Neural cell (in vitro differentiated cells): ENCODE measurements around the gene SLC25A18. TPM values are rescaled to one million over a fixed set of nuclear protein-coding genes. Genes with fewer than 3 reads are reported as not detected.

ENCODE experiments used
- H2AFZ ChIP-seq: fragments of 200-600, 300-800 bp; sonication (generic), shearing (Covaris generic); 2 replicates; pipeline ENCODE4 v1.6.0; 2014; ENCODE audit warnings: low read depth, mild to moderate bottlenecking, antibody characterized with exemption, low read length, moderate library complexity
- H3F3A ChIP-seq: fragments of 200-600 bp; shearing (Covaris generic); 2 replicates; pipeline ENCODE4 v1.6.1; 2016; ENCODE audit warnings: mild to moderate bottlenecking, moderate library complexity, mixed read lengths, antibody characterized with exemption, low read length; ENCODE audit not compliant: insufficient read depth, poor library complexity, severe bottlenecking
- H3K27ac ChIP-seq: fragments of 200-600, 300-800 bp; sonication (generic), shearing (Covaris generic); 2 replicates; pipeline ENCODE4 v1.5.1; 2014; ENCODE audit warnings: mild to moderate bottlenecking, low read length, moderate library complexity
- H3K27me3 ChIP-seq: fragments of 300-800, 200-600 bp; sonication (generic), shearing (Covaris generic); 2 replicates; pipeline ENCODE4 v1.6.0; 2014; ENCODE audit warnings: mild to moderate bottlenecking, low read depth, low read length, moderate library complexity; ENCODE audit not compliant: insufficient read depth
- H3K36me3 ChIP-seq: fragments of 300-800, 200-600 bp; sonication (generic), shearing (Covaris generic); 2 replicates; pipeline ENCODE4 v1.5.1; 2014; ENCODE audit warnings: mild to moderate bottlenecking, antibody characterized with exemption, low read length, moderate library complexity; ENCODE audit not compliant: insufficient read depth
- H3K4me2 ChIP-seq: fragments of 300-800, 200-600 bp; sonication (generic), shearing (Covaris generic); 2 replicates; pipeline ENCODE4 v1.6.0; 2014; ENCODE audit warnings: mild to moderate bottlenecking, low read length
- H3K4me3 ChIP-seq: fragments of 300-800, 200-600 bp; sonication (generic), shearing (Covaris generic); 2 replicates; pipeline ENCODE4 v1.5.1; 2014; ENCODE audit warnings: mild to moderate bottlenecking, low read length, moderate library complexity
- H3K79me2 ChIP-seq: fragments of 200-600 bp; shearing (Covaris generic); replicated peaks from 2 replicates; pipeline ENCODE4 v1.6.0; 2014; ENCODE audit warnings: mild to moderate bottlenecking, low read length, moderate library complexity; ENCODE audit not compliant: insufficient read depth
- H3K9ac ChIP-seq: fragments of 300-800, 200-600 bp; sonication (generic), shearing (Covaris generic); 2 replicates; pipeline ENCODE4 v1.6.1; 2016; ENCODE audit warnings: mild to moderate bottlenecking, low read length, mixed read lengths
- H3K9me2 ChIP-seq: fragments of 200-600 bp; shearing (Covaris generic); 2 replicates; pipeline ENCODE4 v1.6.1; 2016; ENCODE audit warnings: mild to moderate bottlenecking, low read length, mixed read lengths; ENCODE audit not compliant: insufficient read depth
- H3K9me3 ChIP-seq: fragments of 200-600, 300-800 bp; sonication (generic), shearing (Covaris generic); 2 replicates; pipeline ENCODE4 v1.6.1; 2016; ENCODE audit warnings: mild to moderate bottlenecking, mixed run types, low read length, moderate library complexity, mixed read lengths
- H4K20me1 ChIP-seq: fragments of 200-600 bp; shearing (Covaris generic); 2 replicates; pipeline ENCODE4 v1.6.1; 2016; ENCODE audit warnings: mild to moderate bottlenecking, mixed run types; ENCODE audit not compliant: insufficient read depth
- EP300 ChIP-seq: fragments of 450-650 bp; conservative IDR thresholded peaks from 2 replicates; pipeline ENCODE4 v1.6.1; 2014; ENCODE audit warnings: antibody characterized with exemption, mild to moderate bottlenecking, moderate library complexity; ENCODE audit not compliant: poor library complexity, severe bottlenecking
- EZH2 ChIP-seq: fragments of 200-600, 300-800 bp; shearing (Covaris generic), sonication (generic); IDR thresholded peaks from 2 replicates; pipeline ENCODE4 v1.6.1; 2014; ENCODE audit warnings: antibody characterized with exemption, low read length, borderline replicate concordance, mild to moderate bottlenecking; ENCODE audit not compliant: insufficient read depth, poor library complexity, severe bottlenecking
- MXI1 ChIP-seq: fragments of 450-650 bp; conservative IDR thresholded peaks from 2 replicates; pipeline ENCODE4 v1.6.1; 2014; ENCODE audit warnings: antibody characterized with exemption, mild to moderate bottlenecking; ENCODE audit not compliant: poor library complexity, severe bottlenecking
- POLR2AphosphoS5 ChIP-seq: IDR thresholded peaks from 2 replicates; pipeline ENCODE4 v1.6.1; 2012
- RAD21 ChIP-seq: fragments of 450-650 bp; conservative IDR thresholded peaks from 2 replicates; pipeline ENCODE4 v1.6.1; 2014; ENCODE audit warnings: antibody characterized with exemption, mild to moderate bottlenecking, moderate library complexity
- SMC3 ChIP-seq: fragments of 450-650 bp; conservative IDR thresholded peaks from 2 replicates; pipeline ENCODE4 v1.6.1; 2014; ENCODE audit warnings: antibody characterized with exemption, mild to moderate bottlenecking, moderate library complexity; ENCODE audit not compliant: poor library complexity
- TAF1 ChIP-seq: IDR thresholded peaks from 2 replicates; pipeline ENCODE4 v1.6.1; 2012; ENCODE audit warnings: low read depth
- polyA plus RNA-seq: library from polyadenylated mRNA; depleted of rRNA; stranded (reverse); fragments of >200 nt; gene quantifications from 2 replicates; pipeline ENCODE4 v1.2.3, GENCODE V29; 2014
- TF ChIP-seq, protein P1 (sequence below): IDR thresholded peaks from 2 replicates; pipeline ENCODE4 v1.6.1; 2012; ENCODE audit warnings: borderline replicate concordance
- TF ChIP-seq, protein P2 (sequence below): fragments of 450-650 bp; IDR thresholded peaks from 2 replicates; pipeline ENCODE4 v1.5.1; 2014; ENCODE audit warnings: antibody characterized with exemption, mild to moderate bottlenecking, moderate library complexity; ENCODE audit not compliant: poor library complexity, severe bottlenecking

Gene SLC25A18
- polyA plus RNA-seq, 1 donor from 2014 or later = 0.28 TPM

- no peaks in the 10 kb centered on the region for H3K27me3 ChIP-seq
- H3K79me2 ChIP-seq = no peaks in the 10 kb centered on the region
- no peaks in the 10 kb centered on the region for H3K36me3 ChIP-seq
- H3K27ac ChIP-seq = no peak overlapping the region
- no peaks in the 10 kb centered on the region for H3K9me3 ChIP-seq
- no peak overlapping the region for H3K4me2 ChIP-seq
- H3K9me2 ChIP-seq = no peaks in the 10 kb centered on the region
- H2AFZ ChIP-seq = no peak overlapping the region
- H4K20me1 ChIP-seq = no peaks in the 10 kb centered on the region
- TF ChIP-seq, protein P1, sequence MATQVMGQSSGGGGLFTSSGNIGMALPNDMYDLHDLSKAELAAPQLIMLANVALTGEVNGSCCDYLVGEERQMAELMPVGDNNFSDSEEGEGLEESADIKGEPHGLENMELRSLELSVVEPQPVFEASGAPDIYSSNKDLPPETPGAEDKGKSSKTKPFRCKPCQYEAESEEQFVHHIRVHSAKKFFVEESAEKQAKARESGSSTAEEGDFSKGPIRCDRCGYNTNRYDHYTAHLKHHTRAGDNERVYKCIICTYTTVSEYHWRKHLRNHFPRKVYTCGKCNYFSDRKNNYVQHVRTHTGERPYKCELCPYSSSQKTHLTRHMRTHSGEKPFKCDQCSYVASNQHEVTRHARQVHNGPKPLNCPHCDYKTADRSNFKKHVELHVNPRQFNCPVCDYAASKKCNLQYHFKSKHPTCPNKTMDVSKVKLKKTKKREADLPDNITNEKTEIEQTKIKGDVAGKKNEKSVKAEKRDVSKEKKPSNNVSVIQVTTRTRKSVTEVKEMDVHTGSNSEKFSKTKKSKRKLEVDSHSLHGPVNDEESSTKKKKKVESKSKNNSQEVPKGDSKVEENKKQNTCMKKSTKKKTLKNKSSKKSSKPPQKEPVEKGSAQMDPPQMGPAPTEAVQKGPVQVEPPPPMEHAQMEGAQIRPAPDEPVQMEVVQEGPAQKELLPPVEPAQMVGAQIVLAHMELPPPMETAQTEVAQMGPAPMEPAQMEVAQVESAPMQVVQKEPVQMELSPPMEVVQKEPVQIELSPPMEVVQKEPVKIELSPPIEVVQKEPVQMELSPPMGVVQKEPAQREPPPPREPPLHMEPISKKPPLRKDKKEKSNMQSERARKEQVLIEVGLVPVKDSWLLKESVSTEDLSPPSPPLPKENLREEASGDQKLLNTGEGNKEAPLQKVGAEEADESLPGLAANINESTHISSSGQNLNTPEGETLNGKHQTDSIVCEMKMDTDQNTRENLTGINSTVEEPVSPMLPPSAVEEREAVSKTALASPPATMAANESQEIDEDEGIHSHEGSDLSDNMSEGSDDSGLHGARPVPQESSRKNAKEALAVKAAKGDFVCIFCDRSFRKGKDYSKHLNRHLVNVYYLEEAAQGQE = no peak
- TF ChIP-seq, protein P2, sequence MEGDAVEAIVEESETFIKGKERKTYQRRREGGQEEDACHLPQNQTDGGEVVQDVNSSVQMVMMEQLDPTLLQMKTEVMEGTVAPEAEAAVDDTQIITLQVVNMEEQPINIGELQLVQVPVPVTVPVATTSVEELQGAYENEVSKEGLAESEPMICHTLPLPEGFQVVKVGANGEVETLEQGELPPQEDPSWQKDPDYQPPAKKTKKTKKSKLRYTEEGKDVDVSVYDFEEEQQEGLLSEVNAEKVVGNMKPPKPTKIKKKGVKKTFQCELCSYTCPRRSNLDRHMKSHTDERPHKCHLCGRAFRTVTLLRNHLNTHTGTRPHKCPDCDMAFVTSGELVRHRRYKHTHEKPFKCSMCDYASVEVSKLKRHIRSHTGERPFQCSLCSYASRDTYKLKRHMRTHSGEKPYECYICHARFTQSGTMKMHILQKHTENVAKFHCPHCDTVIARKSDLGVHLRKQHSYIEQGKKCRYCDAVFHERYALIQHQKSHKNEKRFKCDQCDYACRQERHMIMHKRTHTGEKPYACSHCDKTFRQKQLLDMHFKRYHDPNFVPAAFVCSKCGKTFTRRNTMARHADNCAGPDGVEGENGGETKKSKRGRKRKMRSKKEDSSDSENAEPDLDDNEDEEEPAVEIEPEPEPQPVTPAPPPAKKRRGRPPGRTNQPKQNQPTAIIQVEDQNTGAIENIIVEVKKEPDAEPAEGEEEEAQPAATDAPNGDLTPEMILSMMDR = no peak
- TF ChIP-seq EP300 (no peak), MXI1 (no peak), RAD21 (no peak), SMC3 (no peak)
- H3K9ac ChIP-seq = no peak overlapping the region
- H3F3A ChIP-seq = no peaks in the 10 kb centered on the region
- no peak overlapping the region for H3K4me3 ChIP-seq
Measured at GRCh38 chr22:17549183-17549582, 14.1 kb upstream of the SLC25A18 start.

- H3K27ac ChIP-seq = no peak overlapping the region
- H3K9me3 ChIP-seq = no peaks in the 10 kb centered on the region
- no peak overlapping the region for H3K4me2 ChIP-seq
- no peak overlapping the region for H3K4me3 ChIP-seq
- H3K36me3 ChIP-seq = no peaks in the 10 kb centered on the region
- no peak overlapping the region for H3K9ac ChIP-seq
- H3K79me2 ChIP-seq = no peaks in the 10 kb centered on the region
- H3F3A ChIP-seq = no peaks in the 10 kb centered on the region
- H2AFZ ChIP-seq = no peak overlapping the region
- H4K20me1 ChIP-seq = no peaks in the 10 kb centered on the region
- H3K9me2 ChIP-seq = no peaks in the 10 kb centered on the region
- H3K27me3 ChIP-seq = no peaks in the 10 kb centered on the region
- no peak for TF ChIP-seq POLR2AphosphoS5
- no peak for TF ChIP-seq SMC3
- TF ChIP-seq, protein P1 = no peak
- no peak for TF ChIP-seq MXI1
- TF ChIP-seq, protein P2 = no peak
- TF ChIP-seq EP300 = no peak
- TF ChIP-seq TAF1 = no peak
- TF ChIP-seq EZH2 = no peak
- TF ChIP-seq RAD21 = no peak
Measured at GRCh38 chr22:17549655-17550054, 13.6 kb upstream of the SLC25A18 start.
